Measurements from ENCODE around the gene CTCFL.
"Not testable (repeated sequence)": the region's sequence is repeated elsewhere in the genome, so short reads cannot be mapped to it uniquely, and the experiment has no call there.

The CTCFL gene

DNA sequence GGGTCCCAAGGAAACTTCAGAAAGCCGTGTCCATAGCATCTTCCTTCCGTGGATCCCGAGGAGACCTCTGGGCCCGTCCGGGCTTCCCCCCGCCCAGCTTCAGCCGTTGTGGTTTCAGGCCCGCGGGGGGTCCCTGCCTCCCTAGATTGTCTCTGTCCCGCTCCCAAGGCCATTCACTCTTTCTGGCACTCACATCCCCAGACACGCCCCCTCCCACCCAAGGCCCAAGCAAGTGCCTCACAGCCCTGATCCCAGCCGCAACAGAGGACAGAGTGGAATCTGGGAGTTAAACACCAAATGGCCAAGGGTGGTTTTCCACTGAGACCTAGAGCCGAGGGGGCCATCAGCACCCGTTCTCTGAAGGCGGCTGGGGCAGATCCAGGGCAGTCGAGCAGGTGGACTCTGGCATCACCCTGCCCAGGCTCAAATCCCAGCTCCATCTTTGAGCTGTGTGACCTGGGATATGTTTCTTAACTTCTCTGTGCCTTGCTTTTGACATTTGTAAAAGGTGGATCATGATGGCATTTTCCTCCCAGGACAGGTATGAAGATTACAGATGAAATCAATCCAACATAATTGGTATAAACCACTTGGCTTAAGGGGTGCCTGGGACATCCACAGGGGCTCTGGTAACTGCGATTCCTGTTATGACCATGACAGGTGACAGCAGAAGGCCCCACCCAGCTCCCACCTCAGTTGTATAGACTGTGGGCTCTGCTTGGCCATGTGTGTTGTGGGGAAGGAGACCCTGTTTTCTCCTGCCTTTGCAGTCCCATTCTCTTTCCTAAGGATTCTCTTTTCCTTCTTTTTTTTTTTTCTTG, 48.1 kb downstream of the CTCFL start:
- DNase-seq: no peak

DNA sequence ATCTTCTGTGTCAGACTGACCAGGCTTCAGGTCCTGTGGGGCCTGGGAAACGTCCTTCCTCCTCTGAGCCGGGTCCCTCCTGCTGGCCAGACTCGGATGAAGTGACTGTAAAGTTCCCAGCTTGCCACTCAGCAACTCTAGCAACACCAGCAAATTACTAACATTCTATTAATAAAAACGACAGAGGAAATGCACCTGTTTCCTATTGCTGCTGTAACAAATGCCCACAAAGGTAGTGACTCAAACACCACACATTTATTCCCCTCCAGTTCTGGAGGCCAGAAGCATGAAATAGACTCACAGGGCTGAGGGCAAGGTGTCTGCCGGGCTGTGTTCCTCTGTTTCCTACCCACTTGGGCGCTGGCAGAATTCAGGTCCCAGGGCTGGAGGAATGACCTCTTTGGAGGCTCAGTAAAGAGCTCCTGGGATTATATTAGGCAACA, 48.8 kb downstream of the CTCFL start:
- no peak for DNase-seq

DNA sequence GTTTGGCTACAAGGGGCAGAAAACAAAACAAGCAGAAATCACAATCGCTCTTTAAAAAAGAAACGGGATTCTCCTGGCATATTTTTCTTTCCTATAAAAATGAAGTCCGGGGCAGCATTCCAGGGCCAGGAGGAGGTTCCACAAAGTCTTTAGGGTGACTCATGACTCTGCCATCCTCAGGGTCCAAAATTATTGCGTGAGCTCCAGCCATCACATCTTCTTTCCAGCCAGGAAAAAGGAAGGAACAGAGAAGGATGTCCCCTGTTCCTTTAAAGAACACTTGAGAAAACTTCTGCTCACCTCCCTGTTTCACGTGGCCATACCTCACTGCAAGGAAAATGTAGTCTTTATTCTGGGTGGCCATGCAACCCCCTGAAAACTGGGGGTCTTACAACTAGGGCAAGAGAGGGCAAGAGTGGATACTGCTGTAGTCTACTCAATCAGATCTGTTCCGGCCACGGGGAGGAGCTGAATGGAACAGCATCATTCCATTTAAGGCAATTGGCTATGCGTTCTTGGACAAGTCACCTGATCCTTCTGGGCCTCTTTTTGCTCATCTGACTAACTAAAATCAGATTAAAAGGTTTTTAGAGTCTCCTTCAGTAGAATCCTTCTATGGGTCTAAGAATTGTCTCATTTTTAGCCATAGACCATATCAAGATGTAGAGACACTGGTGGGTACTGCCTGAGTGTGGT, 49.4 kb downstream of the CTCFL start:
- no peak for DNase-seq

DNA sequence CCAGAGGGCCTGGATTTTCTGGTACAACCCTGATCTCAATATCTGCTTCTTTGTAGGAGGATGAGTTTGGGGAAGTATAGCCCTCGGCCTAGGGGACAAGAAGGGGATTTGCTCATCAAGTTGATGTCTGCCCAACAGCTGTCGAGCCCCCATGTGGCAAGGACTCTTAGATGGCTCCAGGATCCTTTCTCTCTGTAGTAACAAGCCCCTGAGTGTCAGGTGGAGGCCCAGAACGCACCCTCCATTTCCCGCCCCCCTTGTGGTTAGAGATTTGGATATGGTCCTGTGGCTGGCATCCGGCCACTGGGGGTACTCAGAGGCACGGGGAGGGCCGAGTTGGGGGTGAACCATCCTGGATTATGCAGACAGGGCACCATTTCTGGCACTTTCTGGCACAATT, 50.1 kb downstream of the CTCFL start:
- no peak for DNase-seq

DNA sequence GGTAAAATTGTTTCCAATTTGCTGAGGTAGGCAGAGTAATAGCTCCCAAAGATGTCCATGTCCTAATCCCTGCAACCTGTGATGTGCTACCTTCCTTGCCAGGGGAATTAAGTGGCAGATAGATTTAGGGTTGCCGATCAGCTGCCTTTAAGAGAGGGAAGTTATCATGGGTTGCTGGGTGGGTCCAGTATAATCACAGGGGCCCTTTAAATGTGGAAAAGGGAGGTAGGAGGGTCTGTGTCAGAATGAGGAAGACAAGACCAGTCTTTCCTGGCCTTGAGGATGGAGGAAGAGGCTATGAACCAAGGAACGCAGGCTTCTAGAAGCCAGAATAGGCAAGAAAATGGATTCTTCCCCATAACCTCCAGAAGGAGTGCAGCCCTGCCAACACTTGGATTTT, 50.7 kb downstream of the CTCFL start:
- DNase-seq: no peak

DNA sequence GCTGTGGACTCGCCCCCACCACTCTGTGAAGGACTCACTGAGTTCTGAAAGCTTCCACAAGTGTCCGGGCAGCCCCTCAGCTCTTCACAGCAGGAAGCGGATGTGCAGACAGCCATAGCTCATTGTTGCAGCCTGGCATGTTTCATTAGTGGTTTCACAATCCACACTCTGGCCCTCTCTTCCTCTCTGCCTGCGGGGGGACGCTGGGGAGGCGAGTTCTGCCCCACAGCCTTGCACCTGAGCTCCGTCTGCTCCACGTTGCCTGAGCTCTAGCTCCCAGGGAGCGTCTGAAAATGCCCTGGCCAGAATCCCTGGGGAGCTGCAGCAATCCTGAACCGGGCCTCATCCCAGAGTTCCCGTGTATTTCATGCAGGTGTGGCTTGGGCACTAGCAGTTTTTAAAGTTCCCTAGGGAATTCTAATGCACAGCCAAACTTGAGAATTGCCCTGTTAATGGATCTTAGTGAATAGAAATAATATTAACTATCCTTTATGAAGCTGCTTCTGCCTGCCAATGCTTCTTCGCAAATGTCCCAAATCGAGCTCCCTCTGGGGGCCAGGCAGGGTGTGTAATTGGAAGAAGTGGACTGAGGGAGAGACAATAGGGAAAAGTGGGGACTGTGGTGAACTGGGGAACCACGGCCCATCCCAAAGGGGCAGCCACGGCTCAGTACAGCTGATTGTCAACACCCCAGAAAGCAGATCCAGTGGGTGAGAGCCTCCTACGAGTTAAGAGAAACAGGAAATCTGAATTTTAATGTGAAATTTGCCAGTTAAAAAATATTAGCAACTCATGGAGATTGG, 51.5 kb downstream of the CTCFL start:
- DNase-seq: no peak

DNA sequence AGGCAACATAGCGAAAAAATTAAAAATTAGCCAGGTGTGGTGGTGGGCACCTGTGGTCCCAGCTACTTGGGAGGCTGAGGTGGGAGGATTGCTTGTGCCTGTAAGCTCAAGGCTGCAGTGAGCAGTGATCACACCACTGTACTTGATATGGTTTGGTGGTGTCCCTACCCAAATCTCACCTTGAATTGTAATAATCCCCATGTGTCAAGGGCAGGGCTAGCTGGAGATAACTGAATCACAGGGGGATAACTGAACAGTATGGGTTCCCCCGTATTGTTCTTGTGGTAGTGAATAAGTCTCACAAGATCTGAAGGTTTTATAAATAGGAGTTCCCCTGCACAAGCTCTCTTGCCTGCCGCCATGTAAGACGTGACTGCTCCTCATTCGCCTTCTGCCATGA, 52.5 kb downstream of the CTCFL start:
- not testable (repeated sequence) for DNase-seq

DNA sequence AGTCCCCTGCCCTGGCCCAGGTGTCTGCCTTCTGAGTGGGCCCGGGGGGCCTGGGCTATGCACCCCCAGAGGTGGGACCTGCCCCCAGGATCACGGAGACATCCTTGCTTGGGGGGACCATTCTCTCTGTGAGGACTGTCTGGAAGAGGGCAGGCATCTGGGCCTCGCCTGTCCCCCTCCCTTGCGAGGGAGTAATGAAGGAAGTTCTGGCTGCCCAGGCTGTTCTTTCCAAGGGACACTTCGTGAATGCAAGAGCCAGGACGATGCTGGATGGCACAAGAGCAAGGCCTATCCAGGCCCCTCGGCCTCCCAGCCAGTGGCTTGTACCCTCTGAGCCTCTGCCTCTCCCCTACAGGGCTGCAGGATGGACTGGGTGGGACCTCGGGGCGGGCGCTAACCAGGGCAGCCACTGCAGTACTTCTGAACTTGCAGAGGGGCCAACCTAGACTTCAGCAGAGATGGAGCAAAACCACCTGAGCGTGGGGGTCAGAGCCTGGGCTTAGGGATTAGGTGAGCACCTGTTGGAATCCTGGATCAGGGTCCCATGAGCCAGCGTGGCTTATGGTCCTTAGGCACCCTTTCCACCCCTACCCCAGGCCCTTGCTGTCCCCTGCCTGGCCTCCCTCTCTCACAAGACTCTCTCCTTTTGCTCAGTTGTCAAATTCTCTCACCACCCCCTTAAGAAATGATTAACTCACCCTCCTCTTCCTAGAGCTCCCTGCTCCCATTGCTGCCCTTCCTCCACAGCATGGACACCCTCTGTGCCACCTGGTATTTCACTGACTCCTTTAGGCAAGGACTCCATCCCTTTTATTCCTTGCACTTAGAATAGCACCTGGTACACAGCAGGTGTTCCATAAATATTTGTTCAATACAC, 53.2 kb downstream of the CTCFL start:
- DNase-seq: no peak

DNA sequence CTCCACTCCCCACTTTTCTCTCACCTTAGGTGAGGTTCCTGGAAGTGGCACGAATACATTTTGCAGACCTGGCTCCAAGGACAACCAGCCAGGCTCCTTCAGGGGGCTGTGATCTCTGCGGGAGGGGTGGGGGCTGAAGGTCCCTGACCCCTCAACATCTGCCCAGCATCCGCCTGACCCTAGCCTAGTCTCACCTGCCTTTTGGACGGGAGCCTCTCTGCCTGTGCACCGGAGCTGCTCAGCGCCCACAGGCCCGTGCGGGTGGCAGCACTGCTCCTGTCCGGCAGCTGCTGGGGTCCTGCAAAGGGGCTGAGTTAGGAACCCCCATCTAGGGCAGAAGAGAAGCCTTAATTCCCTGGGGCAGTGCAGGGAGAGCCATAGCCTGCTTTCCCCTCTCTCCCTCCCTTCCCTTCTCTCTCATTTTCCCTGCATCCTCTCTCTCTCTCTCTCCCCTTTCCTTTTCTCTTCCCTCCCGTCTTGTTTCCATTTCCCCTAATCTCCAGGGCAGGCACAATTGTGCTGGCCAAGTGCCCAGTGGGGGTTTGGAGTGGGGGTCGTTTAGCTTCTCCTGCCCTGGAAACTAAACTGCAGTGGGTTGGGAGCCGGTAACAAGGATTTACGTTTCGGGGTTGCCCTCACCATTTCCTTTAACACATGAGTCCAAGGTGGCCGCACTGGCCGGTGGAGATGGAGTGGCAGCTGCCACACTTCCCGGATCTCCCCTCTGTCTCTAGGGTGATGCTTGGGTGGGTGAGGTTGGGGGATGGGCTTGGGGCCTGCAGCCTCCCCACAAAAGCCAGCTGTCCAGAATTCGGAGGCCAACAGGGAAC, 54.1 kb downstream of the CTCFL start:
- DNase-seq: no peak

DNA sequence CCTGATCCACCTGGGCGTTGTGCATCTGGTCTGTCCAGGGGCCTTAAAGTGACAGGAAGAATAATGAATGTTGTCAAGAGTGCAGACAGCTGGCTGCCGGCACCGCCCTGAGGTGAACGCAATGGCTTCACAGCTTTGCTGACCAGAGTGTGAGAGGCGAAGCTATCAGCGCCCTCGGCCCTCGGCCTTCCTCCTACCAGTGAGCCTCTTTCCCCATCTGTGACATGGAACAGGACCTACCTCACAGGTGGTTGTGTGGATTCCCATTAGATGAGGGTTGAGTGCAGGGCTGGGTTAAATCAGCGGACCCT, 54.8 kb downstream of the CTCFL start:
- DNase-seq: no peak

DNA sequence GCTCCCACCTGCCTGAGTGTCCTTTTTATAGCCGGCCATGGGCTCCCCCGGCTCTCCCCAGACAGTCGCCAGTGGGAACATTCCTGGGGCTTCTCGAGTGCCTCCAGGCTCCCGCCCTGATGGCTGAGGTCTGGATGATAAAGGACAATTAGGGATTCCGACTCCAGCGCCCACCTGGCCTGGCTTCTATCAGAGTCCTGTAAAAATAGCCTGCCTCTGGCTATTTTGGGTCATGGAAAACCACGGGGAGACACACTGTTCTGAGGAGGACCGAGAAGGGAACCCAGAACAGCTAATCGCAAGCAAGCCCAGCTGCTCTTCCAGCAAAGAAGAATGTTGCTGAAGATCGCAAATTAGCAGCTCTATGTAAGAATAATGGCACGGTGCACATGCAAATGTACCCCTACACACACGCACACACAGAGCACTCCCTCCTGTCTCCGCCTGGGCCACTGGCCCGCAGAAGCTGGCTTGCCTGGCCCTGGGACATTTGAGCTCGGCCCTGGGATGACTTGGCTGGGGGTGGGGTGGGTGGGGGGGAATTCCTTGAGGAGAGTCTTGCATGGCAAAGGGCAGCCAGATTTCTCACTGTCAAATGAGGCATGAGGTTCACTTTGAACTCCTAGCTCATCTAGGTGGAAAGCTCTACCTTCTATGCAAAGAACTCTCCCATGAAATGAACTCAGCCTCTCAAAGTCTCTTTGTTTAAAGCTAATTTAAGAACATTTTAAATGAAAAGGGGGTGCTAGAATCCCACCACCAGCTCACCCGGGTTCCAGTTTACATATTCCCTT, 55.3 kb downstream of the CTCFL start:
- no peak for DNase-seq

DNA sequence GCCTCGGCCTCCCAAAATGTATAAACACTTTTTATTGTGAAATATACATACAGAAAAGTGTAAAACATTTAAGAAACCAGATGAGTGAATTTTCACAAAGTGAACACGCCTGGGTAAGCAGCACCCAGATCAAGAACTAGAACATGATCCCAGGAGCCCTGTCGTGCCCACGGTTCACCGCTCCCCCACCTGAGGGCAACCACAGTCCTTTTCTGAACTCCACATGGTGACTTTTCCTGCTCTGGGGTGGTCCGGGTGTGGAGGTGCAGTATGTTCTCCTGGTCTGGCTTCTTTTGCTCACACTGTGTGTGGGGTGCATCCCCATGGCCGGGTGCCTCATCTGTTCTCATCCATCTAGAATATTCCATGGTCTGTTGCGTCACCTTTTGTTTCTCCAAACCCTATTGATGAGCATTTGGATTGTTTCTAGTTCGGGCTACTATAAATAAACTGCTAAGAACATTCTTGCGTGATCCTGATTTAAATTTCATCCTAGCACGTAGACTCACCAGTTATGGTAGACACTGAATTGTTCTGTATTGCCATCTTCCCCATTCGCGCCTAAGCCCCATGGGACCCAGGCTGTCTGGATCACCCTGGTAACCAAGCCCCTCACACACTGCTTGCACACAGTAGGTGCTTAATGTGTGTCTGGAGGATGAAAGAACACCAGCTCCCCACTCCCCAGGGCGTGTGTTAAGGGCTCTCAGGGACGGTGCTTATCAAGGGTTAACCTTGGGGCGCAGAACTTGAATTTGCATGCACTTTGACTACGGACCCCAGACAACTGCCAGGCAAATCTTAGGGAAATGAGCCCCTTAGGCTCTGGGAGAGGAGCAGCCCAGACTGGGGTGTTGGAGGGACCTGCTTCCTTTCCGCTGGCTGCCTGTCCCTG, 56.2 kb downstream of the CTCFL start:
- no peak for DNase-seq

DNA sequence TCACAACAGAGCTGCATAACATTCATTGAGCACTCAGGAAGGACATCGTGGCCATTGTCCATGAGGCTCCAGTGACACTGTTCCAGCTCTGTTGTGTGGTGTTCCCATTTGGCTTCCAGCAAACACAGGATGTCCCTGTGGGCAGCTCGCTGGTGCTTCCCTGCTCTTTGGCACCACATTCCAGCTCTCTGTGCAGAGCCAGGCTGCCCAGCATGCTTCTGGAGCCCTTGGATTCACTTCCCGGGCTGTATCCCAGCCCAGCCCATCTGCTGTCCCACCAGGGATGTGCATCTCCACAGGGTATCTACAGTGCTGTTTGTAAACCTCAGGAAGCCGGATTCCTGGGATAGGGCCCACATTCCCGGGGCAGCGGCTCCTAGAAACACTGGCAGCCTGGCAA, 57.2 kb downstream of the CTCFL start:
- DNase-seq: no peak

DNA sequence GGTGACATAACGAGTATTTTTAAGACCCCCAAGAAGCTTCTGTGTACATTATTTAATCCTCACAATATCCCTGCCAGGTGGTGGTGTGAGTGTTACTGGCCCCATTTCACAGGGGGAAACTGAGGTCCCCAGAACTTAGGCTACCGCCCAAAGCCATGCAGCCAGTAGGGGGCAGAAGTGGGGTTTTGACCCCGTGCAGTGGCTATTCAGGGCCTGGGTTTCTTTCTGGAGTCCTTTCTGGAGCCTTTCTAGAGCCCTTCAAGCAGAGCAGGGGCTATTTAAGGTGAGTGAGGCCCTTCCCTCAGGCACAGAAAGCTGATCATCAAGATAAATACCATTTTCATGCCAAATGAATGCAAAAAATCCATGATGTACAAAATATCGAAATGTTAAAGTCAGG, 59.0 kb downstream of the CTCFL start:
- no peak for DNase-seq

DNA sequence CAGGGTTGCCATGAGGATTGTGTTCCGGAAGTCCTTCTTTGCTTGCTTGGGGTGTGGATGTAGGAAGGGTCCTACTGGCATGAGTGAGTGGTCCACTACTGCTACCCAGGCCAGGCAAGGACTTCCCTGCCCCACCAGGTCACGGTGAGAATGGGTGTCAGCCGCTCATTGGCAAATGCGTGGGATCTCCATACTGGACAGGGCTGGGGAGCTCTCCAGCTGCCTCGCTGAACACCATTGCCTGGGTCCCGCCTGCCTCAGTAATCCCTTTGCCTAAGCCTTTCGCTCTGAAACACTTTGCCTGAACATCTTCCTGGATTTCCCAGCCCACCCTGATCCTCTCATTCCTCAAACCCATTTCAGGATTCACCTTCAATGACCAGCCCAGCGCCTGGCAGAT, 59.5 kb downstream of the CTCFL start:
- DNase-seq: no peak

DNA sequence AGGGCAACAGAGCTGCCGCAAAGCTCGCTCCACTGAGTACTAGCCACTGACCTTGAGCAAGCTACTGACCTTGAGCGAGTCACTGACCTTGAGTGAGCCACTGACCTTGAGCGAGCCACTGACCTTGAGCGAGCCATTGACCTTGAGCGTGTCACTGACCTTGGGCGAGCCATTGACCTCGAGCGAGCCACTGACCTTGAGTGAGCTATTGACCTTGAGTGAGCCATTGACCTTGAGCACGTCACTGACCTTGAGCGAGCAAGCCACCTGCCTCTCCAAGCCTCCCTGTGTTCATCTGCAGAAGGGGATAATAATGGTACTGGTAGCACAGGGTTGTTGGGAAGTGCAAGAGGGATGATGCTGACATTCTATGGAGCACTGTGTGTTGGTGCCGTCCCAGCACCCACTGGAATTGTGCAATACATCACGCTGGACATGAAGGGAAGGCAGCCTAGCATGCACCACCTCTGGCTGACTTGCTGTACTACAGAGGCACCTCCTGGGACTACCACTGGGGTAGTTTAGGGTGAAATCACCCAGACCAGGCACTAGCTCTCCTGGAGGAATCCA, 60.2 kb downstream of the CTCFL start:
- no peak for DNase-seq

DNA sequence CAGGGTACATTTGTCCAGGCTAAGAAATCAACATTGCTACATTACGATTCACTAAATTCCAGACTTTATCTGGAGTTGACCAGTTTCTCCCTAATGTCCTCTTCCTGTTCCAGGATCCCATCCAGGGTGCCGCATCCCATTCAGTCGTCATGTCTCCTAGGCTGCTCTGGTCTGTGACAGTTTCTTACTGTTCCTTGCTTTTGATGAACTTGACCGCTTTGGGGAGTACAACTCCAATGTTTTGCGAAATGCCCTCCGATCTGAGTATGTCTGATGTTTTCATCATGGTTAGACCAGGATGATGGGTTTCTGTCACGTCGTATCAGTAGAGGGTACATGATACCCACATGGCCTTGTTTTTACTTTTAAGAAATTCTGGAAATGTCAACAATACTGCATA, 62.2 kb downstream of the CTCFL start:
- DNase-seq: no peak

DNA sequence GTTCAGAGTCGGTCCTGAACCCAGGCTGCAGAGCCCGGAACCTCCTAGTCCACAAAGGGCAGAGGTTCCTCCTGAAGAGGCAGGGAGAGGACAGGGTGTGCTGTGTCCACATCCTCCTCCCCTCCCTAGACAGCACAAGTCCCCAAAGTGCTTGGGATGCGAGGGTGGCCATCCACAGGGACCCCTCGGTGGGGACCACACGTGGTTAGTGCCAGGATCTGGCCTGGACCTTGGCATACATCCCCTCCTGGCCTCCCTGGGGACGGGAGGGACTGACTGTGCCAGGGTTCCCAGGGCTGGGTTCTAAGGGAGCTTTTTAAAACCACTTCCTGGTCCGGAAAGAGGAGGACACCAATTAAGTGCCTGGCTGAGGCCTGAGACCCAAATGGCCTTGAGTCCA, 63.2 kb downstream of the CTCFL start:
- no peak for DNase-seq

DNA sequence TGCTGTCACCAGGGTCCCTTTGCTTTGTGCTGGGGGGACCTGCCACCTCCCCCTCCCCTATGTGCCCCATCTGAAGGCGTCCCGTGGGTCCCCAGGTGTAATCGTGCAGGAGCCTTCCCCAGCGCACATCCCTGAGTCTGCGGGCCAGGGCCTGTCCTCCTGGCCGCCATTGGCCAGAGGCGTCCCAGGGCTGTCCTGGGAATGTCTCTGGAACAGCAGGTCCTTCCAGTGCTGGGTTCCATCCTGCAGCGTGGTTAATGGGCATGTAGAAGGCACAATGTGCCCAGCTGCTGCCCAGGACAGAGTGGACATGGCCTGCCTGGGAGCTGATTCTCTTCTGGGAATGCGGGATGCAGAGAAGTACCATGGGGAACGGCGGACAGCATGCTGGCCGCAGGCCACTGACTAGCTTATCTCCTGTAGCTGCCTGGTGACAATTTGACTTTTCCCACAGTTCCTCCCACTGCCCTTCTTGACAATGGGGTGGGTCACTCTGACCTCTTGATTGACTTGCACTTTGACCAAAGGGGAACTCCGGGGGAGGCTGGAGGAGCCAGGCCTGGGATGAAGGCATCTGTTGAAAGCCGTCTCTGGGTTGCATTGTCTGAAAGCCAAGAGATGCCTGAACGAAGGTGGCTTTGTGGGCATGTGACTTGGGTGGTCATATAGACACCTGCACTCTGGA, 64.0 kb downstream of the CTCFL start:
- DNase-seq: no peak

Measured in activated naive CD4-positive, alpha-beta T cell treated with Interleukin-2 at 50 U/mL for 16 hours (primary cell).